PC-9 (cell line): ENCODE data around the gene KDM4C.

Source experiments
- CTCF ChIP-seq: fragments of 200-600 bp; sonication (generic); conservative IDR thresholded peaks from 2 replicates; pipeline ENCODE4 v1.6.1; 2017; ENCODE audit warnings: mixed run types, antibody characterized with exemption, mild to moderate bottlenecking, moderate library complexity
- EZH2 ChIP-seq: fragments of 200-600 bp; sonication (generic); IDR thresholded peaks from 2 replicates; pipeline ENCODE4 v1.8.0; 2017; ENCODE audit warnings: antibody characterized with exemption, low read depth

DNA sequence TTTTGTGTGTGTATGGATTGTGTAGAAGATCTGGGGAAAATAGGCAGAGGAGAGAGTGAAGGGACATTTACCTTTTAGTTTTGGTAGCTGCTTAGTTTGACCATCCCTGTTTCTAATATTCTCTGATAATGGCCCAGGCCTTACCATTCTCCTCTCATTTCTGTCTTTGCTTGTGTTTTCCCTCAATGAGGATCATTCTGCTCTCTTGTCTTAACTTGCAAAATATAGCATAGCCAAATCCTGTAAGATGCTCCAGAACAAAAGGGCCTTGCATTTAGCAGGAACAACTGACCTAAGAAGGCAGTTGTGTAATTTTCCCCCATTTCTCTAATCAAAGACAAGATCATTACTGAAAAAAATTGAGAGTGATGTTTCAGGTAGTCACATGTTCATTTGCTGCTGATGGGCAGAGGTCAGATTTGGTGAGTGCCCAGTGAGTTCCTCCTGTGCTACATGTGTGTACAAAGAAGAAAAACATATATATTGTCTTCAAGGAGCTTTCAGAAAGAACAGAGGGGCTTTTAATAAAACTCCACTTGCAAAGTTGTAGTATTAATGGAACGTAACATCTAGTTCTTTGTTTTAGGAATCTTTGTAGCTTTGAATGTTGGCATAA is 139.5 kb downstream of the KDM4C start:
- TF ChIP-seq CTCF (no peak), EZH2 (no peak)
